Stimulated activated CD8-positive, alpha-beta memory T cell treated with anti-CD3 and anti-CD28 coated beads, Interleukin-12 subunit alpha, Interleukin-12 subunit beta, amount 100 ng/mL, for 4 hours (primary cell): Measurements from ENCODE around the gene MYL11.

Experiments used
- DNase-seq: peaks from one replicate; pipeline ENCODE4 v3.0.0-alpha.2; 2020; ENCODE audit warnings: low read depth

MYL11 gene

DNA sequence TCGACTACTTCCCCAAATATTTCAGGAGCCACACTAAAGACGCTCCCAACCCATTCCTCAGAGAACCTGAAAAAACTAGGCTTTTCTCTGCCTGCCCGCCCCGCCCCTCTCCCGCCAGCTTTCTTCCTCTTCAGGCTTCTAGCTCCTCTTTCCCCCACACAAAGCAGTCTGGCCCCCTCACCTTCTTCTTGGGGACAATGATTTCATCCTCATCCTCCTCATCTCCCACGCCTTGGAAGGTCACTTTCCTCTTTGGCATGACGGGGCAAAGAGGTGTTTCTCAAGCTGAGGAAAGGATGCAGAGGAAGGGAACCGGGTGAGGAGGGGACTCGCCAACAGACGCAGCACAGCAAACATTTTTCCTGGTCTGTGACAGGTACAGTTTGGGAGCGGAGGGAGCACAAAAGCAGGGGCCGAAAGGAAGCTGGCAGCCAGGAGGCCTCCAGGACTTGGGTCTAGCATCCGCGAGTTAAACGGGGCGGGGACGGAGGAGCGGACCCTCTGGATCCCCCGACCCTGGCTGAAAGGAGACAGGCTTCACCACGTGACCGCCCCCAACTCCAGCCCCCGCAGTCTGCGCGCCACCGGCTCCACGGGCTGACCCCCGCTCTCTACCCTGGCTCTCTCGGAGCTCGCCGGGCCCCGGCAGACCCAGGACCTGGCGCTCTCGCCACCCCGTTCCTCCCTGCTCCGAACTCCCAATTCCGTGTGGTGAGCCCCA is 20.0 kb upstream of the MYL11 start:
- no peak for DNase-seq

DNA sequence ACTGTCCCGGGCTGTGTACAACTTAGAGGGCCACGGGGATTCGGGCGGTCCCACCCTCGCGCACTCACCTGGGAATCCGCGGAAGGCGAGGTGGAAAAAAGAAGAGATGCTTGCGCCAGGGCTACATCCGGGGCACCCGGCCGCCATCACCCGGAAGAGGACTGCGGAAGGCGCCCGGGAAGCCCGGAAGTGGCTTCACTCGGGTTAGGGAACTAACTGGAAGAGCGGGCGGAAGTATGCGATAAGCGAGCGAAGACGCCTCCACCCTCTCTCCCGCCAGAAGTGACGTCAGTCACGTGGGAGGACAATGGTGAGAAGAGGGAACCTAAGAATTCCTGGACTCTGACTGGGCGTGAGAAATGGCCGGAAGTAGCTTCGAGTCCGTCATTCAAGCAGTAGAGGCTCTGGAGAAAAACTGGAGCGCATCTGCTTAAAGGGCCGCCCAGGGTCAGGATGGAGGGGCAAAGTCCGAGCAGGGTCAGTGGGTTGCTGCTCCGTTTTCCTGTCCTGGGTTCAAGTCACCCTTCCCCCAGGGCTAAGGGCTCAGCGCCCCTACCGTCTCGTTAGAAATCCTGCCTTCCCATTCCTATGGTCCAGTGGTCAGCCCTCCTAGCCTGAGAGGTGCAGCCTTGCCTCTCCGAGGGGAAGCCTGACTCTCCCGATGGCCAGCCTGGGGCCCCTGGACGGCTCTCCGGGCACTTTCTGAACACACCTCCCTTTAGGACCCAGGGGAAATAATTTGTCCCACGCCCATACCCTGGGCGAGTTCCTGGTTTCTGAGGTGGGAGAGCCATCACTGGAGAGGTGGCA is 19.3 kb upstream of the MYL11 start, which contains the start of gene CD2BP2:
Gene CD2BP2 (minus strand): TSS at position 165 of the 810 bp plus-strand sequence. CDS start 627 bp downstream, outside the sequence.
- peak; percentile 77 for DNase-seq

DNA sequence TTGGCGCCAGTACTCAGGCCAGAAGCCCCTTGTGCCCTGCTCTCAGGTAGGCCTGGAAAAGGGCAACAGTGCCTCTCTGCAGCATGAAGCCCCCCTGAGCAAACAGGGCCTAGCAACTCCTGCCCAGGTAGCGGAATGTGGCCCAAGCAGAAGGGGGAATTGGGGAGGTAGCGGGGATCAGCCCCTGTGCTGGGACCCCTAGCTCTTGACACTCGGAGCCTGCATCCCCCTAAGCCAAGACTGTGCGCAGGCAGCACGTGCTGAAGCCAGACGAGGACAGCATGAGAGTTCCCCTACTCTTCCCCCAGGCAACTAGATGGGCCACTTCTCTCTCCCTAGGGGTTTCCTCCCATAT is 18.7 kb upstream of the MYL11 start:
- no peak for DNase-seq

DNA sequence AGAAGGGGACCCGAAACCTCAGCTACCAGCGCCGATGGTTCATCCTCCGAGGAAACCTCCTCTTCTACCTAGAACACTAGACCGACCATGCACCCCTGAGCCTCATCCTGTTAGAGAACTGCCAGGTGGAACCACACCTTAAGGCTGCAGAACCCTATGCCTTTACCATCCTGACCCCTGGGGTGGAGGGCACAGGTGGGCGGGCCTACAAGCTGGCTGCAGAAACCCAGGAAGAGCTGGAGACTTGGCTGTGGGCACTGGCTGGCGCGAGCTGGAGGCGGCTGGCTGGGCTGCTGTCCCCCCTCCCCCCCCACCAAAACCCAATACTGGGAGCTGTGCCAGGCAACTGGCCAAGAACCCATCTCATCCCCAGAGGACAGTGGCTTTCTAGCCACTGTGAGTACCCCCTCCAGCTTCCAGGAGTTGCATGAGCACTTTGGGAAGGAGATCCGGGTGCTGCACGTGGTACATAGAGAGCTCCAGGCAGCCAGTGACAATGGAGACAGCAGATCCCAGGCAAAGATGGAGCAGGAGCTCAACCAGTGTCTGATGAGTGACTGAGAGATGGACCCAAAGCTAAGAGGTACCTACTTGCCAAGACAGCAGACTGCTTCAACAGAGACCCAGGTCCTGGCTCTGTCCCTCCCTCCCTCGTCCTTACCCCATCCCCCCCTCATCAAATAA is 18.1 kb upstream of the MYL11 start:
- no peak for DNase-seq

DNA sequence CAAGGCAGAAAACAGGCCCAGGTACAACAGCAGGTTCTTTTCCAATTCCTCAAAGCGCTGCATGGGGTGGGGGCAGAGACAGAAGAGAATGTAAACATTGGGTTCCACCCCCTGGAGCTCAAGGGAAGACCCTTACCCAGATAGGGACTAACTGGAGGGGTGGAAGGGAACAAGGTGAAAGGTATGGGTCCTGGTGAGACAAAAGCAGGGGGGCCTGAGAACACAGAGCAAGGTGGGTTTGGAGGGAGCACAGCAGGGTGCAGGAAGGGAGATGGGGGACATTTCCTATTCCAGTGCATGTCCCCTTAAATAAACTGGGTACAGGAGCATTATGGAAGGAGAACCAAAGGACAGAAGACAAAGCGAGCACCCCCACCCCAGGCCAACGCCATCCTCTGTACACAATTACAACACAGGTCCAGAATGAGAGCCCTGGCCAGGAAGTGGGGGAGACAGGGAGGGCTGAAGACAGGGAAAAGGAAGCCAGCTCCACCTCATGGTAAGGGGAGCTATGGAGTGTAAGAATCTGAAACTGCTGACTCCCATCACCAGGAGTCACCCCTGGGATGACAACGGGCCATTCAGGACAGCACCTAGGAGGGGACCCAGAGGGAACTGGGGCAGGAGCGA is 17.4 kb upstream of the MYL11 start:
- no peak for DNase-seq

DNA sequence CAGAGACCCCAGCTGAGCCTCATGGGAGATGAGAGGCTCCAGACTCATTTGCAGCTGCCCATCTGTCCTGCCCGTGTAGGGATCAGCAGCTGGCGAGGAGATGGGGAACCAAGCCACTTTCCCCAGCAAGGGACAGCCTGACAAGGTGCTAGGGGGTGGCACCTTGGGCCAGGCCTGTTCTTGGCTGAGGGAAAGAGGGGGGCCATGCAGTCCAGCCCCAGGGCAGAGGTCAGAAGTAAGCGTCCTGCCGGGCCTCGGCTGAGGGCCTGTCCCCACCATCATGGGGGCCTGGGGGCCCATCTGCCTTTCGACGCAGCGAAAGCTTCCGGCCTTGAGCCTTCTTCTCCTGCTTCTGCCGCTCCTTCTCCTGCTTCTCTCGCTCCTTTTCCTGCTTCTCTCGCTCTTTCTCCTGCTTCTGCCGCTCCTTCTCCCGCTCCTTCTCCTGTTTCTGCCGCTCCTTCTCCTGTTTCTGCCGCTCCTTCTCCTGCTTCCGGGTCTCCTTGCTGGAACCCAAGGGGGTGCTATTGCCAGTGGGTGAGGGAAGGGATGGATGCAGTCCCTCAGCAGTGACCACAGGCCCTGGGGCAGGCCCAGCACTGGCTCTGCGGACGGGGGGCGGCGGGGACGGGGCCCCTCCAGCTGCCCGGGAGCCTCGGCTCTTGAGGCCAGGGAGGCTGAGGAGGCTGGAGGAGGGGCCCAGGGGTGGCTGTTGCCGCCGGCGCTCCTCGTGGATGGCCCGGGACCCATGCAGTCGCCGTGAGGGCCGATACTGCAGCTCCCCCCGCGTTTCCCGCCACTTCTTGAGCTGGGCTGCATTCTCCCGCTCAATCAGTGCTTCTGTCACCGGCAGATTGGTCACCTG is 16.7 kb upstream of the MYL11 start:
- DNase-seq = no peak

DNA sequence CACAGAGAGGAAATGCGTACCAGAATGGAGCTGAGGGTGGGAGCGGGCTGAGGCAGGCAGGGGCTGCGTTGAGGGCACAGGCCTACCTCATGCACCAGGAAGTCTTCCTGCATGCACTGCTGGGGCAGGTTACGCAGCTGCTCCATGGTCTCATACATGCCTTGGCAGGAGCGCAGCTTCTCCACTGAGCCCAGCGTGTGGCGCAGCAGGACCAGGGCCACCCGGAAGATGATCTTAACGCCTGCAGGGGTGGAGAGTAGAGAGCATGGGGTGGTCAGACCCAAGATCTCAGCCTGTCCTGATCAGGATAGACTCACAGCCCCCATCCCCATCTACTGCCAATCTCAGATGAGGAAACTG is 16.0 kb upstream of the MYL11 start:
- DNase-seq = no peak

DNA sequence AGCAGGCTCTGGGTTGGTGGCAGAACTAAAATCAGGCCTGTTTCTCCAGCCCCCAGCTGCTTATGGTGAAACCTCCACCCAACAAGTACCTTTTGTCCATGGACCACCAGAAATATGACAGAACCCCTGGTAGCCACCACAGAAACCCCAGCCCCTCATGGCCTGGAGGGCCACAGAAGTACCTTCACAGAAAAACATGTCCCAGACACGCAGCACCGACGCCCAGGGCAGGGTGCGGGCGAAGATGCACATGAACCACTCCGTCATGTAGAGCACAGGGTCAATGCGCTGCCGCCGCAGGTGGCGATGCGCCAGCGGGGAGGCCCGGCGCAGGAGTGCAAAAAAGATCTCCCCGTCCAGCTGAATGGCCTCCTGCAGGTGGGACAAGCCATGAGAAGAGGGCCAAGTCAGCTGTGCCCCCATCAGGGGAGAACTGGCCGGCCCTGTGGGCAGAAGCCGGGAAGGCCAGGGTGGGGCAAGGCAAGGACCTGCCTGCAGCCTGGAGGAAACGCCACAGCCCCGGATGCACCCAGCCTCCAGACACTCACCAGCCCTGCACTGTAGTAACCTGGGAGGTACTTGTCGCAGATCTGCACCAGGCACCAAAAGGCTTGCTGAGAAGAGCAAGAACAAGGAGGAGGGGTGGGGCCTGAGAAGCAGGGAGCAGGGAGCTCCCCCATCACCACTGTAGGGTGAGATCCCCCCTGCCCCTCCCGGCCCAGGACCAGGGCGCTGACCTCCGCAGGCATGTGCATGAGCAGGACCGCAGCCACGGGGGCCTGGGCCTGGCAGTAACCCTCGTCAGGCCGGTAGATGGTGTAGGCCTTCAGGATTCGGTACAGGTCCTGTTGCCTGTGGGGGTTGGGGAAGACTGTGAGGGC is 15.4 kb upstream of the MYL11 start:
- no peak for DNase-seq

DNA sequence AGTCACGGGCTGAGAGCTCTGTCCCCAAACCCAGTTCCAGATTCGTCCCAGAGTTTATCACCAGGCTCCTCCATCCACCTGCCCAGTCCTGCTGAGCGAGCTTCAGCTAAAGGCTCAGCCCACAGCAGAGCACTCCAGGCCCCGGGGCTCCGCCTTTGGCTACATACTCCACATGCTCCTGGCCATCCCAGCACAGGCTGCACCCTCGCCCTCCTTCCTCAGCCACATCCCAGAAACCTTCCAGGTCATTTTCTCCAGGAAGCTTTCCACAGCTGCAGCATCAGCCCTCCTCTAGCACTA is 14.8 kb upstream of the MYL11 start:
- DNase-seq = no peak

DNA sequence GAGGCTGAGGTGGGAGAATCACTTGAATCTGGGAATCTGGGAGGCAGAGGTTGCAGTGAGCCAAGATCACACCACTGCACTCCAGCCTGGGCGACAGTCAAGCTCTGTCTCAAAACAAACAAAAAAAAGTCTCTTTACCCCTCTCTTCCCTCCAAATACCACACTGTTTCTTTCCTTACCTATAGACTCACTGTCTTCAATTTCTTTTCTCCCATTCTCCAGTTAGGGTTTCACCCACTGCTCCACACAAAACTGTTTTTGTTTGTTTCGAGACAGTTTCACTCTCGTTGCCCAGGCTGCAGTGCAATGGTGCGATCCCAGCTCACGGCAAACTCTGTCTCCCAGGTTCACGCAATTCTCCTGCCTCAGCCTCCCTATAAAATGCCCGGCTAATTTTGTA is 13.4 kb upstream of the MYL11 start:
- DNase-seq = no peak

DNA sequence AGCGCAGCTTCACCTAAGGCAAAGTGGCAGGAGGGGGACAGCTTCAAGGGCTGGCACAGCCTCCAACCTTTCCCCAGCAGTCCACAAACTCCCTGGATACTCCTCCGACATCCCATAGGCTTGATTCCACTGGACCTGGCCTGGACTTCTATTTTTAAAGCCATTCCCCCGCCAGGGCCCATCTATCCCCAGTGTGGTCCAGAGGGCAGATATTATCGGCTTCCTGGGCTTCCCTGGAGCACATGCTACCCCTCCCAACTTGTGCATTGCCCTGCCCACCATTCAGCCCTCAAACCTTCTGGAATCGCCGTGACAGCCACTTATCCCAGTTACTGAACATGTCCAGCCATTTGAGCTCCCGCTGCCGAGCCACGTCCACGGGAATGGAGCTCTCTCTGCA is 9.4 kb upstream of the MYL11 start:
- no peak for DNase-seq

DNA sequence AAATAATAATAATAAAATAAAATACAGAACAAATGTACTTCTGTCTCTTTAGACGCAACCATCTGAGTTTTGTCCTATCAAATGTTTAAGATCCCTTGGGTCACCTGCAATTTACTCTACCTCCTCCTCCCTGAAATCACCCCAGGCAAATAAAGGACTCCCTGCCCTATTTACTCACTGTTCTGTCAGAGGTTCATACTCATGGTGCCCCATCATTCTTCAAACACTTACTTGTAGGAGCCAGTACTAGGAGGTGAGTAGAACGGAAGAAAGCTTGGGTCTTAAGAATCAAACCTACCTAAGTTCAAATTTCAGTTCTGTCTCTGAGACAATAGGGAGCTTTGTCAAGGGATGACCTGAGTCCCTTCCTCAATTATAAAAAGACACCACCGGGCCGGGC is 8.1 kb upstream of the MYL11 start:
- no peak for DNase-seq

DNA sequence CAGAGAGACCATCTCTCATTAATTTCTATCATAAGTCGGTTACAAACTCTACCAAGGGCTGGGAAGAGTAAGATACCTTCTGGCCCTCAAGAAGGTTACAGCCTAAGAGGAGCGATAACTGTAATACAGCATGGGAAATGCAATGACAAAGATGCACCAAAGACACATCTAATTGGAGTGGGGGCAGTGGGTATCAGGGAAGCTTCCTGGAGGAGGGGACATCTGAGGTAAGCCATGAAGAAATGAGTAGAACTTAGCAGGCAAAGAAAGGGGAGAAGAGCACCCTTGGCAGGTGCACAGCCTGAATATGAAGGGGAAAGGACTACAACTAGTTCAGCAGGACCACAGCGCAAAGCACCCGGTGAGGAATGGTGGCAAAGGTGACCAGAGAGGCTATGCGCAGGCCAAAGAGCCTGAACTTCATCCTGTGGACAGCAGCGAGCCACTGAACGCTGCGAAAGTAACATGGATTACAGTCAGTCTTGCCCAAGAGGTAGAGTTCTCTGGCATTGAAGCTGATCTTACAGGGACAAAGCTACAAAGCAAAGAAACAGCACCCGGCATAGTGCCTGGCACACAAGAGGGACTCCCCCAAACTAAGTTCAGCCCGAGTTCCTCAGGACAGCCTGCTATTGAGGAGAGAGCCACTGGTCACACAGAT is 7.1 kb upstream of the MYL11 start:
- no peak for DNase-seq

DNA sequence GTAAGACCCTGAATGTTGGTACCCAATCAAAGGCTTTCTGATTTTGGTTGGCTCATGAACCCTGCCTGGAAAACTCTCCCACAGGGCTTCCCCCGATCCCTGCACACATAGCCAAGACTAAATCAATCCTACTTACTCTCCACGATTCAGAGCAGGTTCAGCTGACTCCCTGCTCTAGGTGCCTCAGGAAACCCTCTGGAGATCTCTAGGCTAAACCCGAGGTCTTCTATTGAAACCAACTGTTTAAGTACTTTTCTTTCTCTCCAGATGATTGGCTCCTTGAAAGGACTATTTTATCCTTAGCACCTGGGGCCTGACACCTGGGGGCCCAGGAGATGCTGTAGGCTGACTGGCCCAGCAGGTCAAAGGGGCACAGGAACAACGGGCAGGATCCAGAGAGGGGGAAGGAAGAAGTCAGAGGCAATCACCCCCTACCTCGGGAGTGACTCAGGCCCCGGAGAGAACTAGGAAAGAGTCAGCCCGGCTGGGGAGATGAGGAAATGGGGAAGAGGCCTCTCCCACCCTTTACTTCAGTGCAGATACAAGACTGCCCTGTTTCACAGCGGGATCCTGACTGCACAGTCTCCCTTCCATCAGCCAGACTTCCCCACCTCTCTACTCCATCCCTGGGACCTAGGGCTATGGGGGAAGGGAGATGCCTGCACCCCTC is 6.3 kb upstream of the MYL11 start:
- DNase-seq = no peak

DNA sequence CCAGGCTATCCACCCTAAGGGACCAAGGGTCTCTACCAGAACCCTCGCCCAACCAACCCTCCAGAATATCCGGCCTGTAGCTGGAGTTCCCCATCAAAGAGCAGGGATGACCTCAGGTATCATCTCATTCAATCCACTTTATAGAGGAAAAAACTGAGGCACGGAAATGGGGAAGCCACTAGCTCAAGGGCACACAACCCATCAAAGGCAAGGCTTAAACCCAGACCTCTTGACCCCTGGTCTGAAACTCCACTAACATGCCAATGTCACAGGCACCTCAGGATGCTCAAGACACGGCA is 5.9 kb upstream of the MYL11 start:
- DNase-seq = no peak

DNA sequence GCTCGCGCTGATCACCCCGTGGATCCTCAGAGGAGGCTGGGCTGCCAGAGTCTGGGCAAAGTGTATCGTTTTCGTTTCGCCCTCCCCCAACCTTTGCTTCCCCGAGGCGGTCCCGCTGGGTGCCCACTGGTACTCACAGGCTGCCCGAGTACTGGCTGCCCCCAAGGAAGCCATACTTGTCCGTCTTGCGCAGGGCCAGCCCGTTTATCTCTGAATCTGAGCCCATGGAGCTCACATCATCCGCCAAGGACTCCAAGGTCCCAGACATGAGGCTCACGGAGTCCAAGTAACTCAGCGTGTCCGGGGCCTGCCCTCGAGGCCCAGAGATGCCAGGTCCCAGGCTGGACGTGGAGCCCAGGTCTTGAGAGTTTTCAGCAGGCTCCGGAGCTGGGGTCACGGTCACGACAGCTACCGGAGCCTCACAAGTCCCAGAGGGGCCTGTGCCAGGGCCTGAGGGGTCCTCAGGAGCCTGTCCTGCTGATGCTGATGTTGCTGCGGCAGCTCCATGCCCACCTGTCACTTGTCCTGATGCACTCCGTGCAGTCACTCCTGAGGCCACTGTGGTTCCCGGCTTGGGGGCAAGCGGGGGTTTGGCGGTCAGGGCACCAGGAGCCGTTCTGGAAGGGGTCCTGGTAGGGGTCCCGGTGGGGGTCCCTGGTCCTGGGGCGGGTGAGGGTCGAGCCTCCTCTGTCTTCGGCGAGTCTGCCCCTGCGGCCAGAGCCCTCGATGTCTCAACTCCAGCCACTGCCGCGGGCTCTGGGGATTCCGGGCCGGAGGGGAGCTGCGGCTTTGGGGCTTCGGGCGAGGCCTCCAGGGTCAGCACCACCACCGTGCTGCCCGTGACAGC is 5.3 kb upstream of the MYL11 start:
- DNase-seq = peak; percentile 14

DNA sequence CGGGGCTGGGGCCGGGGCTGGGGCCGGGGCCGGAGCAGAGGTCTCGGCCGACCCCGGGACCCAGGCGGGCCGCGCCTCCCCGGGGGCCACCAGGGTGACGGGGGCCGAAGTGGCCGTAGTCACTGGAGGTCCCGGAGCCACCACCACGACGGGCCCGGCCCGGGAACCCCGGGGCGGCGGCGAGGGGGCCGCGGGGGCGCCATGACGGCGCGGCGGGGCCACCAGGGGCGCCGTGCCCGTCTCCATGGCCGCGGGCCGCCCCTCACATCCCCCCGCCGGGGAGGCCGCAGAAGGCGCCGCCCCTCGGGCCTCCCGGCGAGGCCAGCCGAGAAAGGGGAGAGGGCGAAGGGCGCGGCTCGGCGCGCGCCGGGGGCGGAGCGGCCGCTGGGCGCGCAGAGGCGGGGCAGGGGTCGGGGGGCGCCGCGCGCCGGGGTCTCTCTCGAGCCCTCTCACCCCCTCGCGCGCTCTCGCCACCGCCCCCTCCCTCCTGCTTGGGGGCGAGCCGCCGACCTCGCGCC is 4.6 kb upstream of the MYL11 start:
- DNase-seq = no peak

DNA sequence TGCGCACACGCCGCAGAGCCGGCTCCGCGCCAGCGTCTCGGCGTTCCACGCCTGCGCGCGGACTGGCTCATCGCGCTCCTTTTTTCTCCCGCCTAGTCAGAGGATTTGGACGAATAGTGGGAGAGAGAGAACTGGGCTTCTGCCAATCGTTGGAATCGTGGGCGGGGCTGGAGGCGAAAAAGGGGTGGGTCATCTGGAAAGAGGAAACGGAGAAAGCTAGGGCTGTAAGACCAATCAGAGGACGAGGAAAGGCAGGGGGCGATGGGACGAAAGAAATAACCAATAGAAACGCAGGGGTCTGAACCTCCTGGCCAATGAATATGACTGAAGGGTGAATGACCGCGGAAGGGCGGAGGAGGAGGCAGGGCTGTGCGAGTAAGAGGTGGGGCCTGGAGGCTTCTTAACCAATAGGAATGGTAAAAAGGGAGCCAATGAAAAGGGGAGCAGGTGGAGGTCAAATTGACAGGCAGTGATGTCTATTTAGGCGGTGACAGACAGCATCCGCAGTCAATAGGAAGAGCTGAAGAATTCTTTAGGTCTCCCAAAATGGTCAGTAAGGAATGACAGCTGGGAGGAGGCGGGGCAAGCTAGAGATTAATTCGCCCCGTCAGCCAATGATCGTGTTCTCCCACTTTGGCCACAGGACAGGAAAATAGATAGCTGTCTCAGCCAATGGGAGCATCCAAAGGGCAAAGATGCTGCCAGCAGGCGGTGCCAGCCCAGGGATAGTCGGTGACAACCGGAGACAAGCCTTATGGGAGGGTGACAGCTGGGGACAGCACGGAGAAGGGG is 4.0 kb upstream of the MYL11 start, which contains the start of gene TBC1D10B:
Gene TBC1D10B (minus strand): TSS at position 39 of the 792 bp plus-strand sequence. CDS start 311 bp downstream, outside the sequence.
- peak; percentile 96 for DNase-seq
